HEK293 (cell line): ENCODE results near the gene TOR2A.

Source experiments
- CTCF ChIA-PET: fragments of 350-600 bp; formaldehyde crosslinking; extraction: SDS; loops from one replicate; lab custom pipeline; 2021; ENCODE audit warnings: antibody characterized with exemption; lab: Yijun Ruan, JAX
- POLR2A ChIA-PET: fragments of 300-600 bp; formaldehyde crosslinking; extraction: SDS; loops from one replicate; lab custom pipeline; 2020; ENCODE audit warnings: antibody characterized with exemption, inconsistent platforms; lab: Yijun Ruan, JAX
- H3K27ac ChIP-seq: fragments of 200-500 bp; sonication (Bioruptor generic); 2 replicates; pipeline ENCODE4 v1.5.1; 2014; ENCODE audit warnings: low read depth, low read length, control low read depth, inconsistent platforms; ENCODE audit errors: extremely low read depth
- H3K36me3 ChIP-seq, 2 experiments: fragments of 200-500 bp in 1 of 2; sonication (Bioruptor generic) in 1 of 2; 1 replicate in 1 of 2; 2 replicates in 1 of 2; pipeline ENCODE4 v1.5.1; 2014 to 2017; ENCODE audit warnings: inconsistent platforms in 2 of 2, low read length in 2 of 2; ENCODE audit not compliant: control insufficient read depth in 2 of 2, insufficient read depth in 1 of 2
- H3K4me1 ChIP-seq: fragments of 200-500 bp; sonication (Bioruptor generic); 2 replicates; pipeline ENCODE4 v1.5.1; 2014; ENCODE audit warnings: mild to moderate bottlenecking, low read length, inconsistent platforms; ENCODE audit not compliant: control insufficient read depth, insufficient read depth
- H3K4me3 ChIP-seq: 2 replicates; pipeline ENCODE4 v1.5.1; 2011; ENCODE audit warnings: low read depth, mild to moderate bottlenecking, control low read depth, low read length, moderate library complexity
- H3K9me3 ChIP-seq: fragments of 200-500 bp; sonication (Bioruptor generic); 2 replicates; pipeline ENCODE4 v1.5.1; 2014; ENCODE audit warnings: low read depth, low read length, inconsistent platforms; ENCODE audit not compliant: control insufficient read depth, insufficient read depth
- FEZF1 ChIP-seq: fragments of 450-650 bp; formaldehyde crosslinking; IDR thresholded peaks from 2 replicates; pipeline ENCODE4 v1.5.1; 2016; ENCODE audit warnings: missing biosample characterization, missing genetic modification characterization
- GLIS2 ChIP-seq: fragments of 450-650 bp; formaldehyde crosslinking; IDR thresholded peaks from 2 replicates; pipeline ENCODE4 v1.5.1; 2016; ENCODE audit warnings: missing biosample characterization, missing genetic modification characterization
- HIC1 ChIP-seq: fragments of 450-650 bp; formaldehyde crosslinking; IDR thresholded peaks from 2 replicates; pipeline ENCODE4 v1.5.1; 2016; ENCODE audit warnings: missing biosample characterization, missing genetic modification characterization
- HOXD13 ChIP-seq: sonication (generic); formaldehyde crosslinking; IDR thresholded peaks from 2 replicates; pipeline ENCODE4 v1.8.0; 2022; ENCODE audit warnings: missing genetic modification reagents, borderline replicate concordance
- IKZF3 ChIP-seq: fragments of 450-650 bp; IDR thresholded peaks from 2 replicates; pipeline ENCODE4 v1.5.0; 2018; ENCODE audit warnings: missing biosample characterization, mild to moderate bottlenecking, missing genetic modification characterization, moderate library complexity
- KLF10 ChIP-seq: fragments of 450-650 bp; IDR thresholded peaks from 2 replicates; pipeline ENCODE4 v1.5.1; 2018; ENCODE audit warnings: missing biosample characterization, mild to moderate bottlenecking, missing genetic modification characterization
- PRDM4 ChIP-seq: fragments of 450-650 bp; formaldehyde crosslinking; IDR thresholded peaks from 2 replicates; pipeline ENCODE4 v1.5.1; 2017; ENCODE audit warnings: missing biosample characterization, missing genetic modification characterization
- SETDB1 ChIP-seq: IDR thresholded peaks from one replicate; pipeline ENCODE4 v1.6.1; 2017; ENCODE audit warnings: mild to moderate bottlenecking, low read length, moderate library complexity, mixed read lengths; ENCODE audit not compliant: insufficient read length
- SP2 ChIP-seq: fragments of 450-650 bp; formaldehyde crosslinking; IDR thresholded peaks from 2 replicates; pipeline ENCODE4 v1.5.1; 2016; ENCODE audit warnings: missing biosample characterization, missing genetic modification characterization
- ZBTB17 ChIP-seq: fragments of 450-650 bp; formaldehyde crosslinking; IDR thresholded peaks from 2 replicates; pipeline ENCODE4 v1.5.1; 2016; ENCODE audit warnings: missing biosample characterization, missing genetic modification characterization
- ZFP3 ChIP-seq: fragments of 450-650 bp; formaldehyde crosslinking; IDR thresholded peaks from 2 replicates; pipeline ENCODE4 v1.5.1; 2016; ENCODE audit warnings: low read depth, missing biosample characterization, missing genetic modification characterization
- ZNF184 ChIP-seq: fragments of 450-650 bp; IDR thresholded peaks from 2 replicates; pipeline ENCODE4 v1.5.1; 2018; ENCODE audit warnings: missing biosample characterization, mild to moderate bottlenecking, missing genetic modification characterization
- ZNF2 ChIP-seq: fragments of 450-650 bp; formaldehyde crosslinking; IDR thresholded peaks from 2 replicates; pipeline ENCODE4 v1.5.1; 2016; ENCODE audit warnings: missing biosample characterization, missing genetic modification characterization
- ZNF280C ChIP-seq: fragments of 450-650 bp; formaldehyde crosslinking; IDR thresholded peaks from 2 replicates; pipeline ENCODE4 v1.5.1; 2016; ENCODE audit warnings: missing biosample characterization, missing genetic modification characterization
- ZNF324 ChIP-seq: fragments of 450-650 bp; formaldehyde crosslinking; IDR thresholded peaks from 2 replicates; pipeline ENCODE4 v1.5.1; 2016; ENCODE audit warnings: missing biosample characterization, missing genetic modification characterization
- ZNF335 ChIP-seq: fragments of 450-650 bp; formaldehyde crosslinking; conservative IDR thresholded peaks from 2 replicates; pipeline ENCODE4 v1.5.1; 2016; ENCODE audit warnings: missing biosample characterization, missing genetic modification characterization
- ZNF624 ChIP-seq: fragments of 450-650 bp; formaldehyde crosslinking; IDR thresholded peaks from 2 replicates; pipeline ENCODE4 v1.5.1; 2017; ENCODE audit warnings: missing biosample characterization, missing genetic modification characterization
- ZNF629 ChIP-seq: fragments of 450-650 bp; formaldehyde crosslinking; IDR thresholded peaks from 2 replicates; pipeline ENCODE4 v1.5.1; 2017; ENCODE audit warnings: missing biosample characterization, missing genetic modification characterization
- ZNF768 ChIP-seq: fragments of 450-650 bp; formaldehyde crosslinking; IDR thresholded peaks from 2 replicates; pipeline ENCODE4 v1.5.1; 2018; ENCODE audit warnings: missing biosample characterization, mild to moderate bottlenecking, missing genetic modification characterization
- ZNF792 ChIP-seq: fragments of 450-650 bp; formaldehyde crosslinking; IDR thresholded peaks from 2 replicates; pipeline ENCODE4 v1.5.1; 2016; ENCODE audit warnings: missing biosample characterization, missing genetic modification characterization
- ZNF830 ChIP-seq: fragments of 450-650 bp; IDR thresholded peaks from 2 replicates; pipeline ENCODE4 v1.5.0; 2018; ENCODE audit warnings: missing biosample characterization, missing genetic modification characterization, low read depth, mild to moderate bottlenecking, moderate library complexity

Gene TOR2A

GRCh38 chr9:127756233-127756632 lies 21.1 kb upstream of the TOR2A start:
- 0 out of 2 replicates have a peak, but pooled peaks cover 2% of the 10 kb centered on the region for H3K4me1 ChIP-seq
- H3K27ac ChIP-seq = no peak overlapping the region
- ChIA-PET CTCF (interaction anchor here (1.2 to 1.6 kb wide), 4 partner anchors 9 to 165 kb away, joined by 3 to 4 read pairs (median 4); partner anchors contain the start of gene CDK9), POLR2A (interaction anchor here (0.6 to 1.2 kb wide), 2 partner anchors 15 to 158 kb away, joined by 5 to 6 read pairs; no protein-coding TSS in a partner anchor)
- TF ChIP-seq HIC1 (tag by site-specific recombination) = no peak
- peak; percentile 64; the same call in 1 of the 2 replicates for TF ChIP-seq ZNF768 (tag by site-specific recombination)
- H3K9me3 ChIP-seq = no peaks in the 10 kb centered on the region
- no peaks in the 10 kb centered on the region for H3K36me3 ChIP-seq
- no peak overlapping the region for H3K4me3 ChIP-seq

GRCh38 chr9:127755061-127756060 lies 20.3 kb upstream of the TOR2A start:
- H3K4me3 ChIP-seq = peak overlapping the region; percentile 29
- 0 out of 2 replicates have a peak, but pooled peaks cover 2% of the 10 kb centered on the region for H3K4me1 ChIP-seq
- H3K27ac ChIP-seq = no peak overlapping the region; the same call in 1 of the 2 replicates
- no peaks in the 10 kb centered on the region for H3K36me3 ChIP-seq
- TF ChIP-seq ZNF2 (tag by site-specific recombination) (no peak), ZNF624 (no peak), ZNF280C (no peak), SETDB1 (no peak), ZNF792 (tag by site-specific recombination) (peak; percentile 77), SP2 (tag by site-specific recombination) (peak; percentile 28), ZNF629 (tag by site-specific recombination) (0 out of 2 replicates have a peak, but pooled peaks have one; percentile 20), KLF10 (0 out of 2 replicates have a peak, but pooled peaks have one; percentile 29), GLIS2 (tag by site-specific recombination) (peak; percentile 50; the same call in 1 of the 2 replicates), ZNF324 (tag by site-specific recombination) (no peak), IKZF3 (tag by site-specific recombination) (peak; percentile 70), ZNF184 (tag by site-specific recombination) (peak; percentile 99), ZNF335 (tag by site-specific recombination) (peak; percentile 35), FEZF1 (tag by site-specific recombination) (no peak), ZBTB17 (peak; percentile 25; the same call in 1 of the 2 replicates), ZNF830 (tag by site-specific recombination) (no peak), ZFP3 (tag by site-specific recombination) (no peak), PRDM4 (tag by site-specific recombination) (no peak), HOXD13 (CRISPR knock-in tag) (no peak)
- POLR2A ChIA-PET = interaction anchor here (0.6 to 1.2 kb wide), 2 partner anchors 16 to 159 kb away, joined by 5 to 6 read pairs; no protein-coding TSS in a partner anchor
- no peaks in the 10 kb centered on the region for H3K9me3 ChIP-seq
- CTCF ChIA-PET = interaction anchor here (1.4 to 1.6 kb wide), 3 partner anchors 8 to 30 kb away, joined by 3 to 4 read pairs (median 4); partner anchors contain the start of gene CDK9
